DMS114 treated with DMSO at 0.1 percent for 48 hours (cell line): ENCODE measurements around the gene S100A7.
"Not testable (repeated sequence)": the region's sequence is repeated elsewhere in the genome, so short reads cannot be mapped to it uniquely, and the experiment has no call there.

ENCODE experiments used
- DNase-seq: peaks from one replicate; lab custom pipeline; 2025; ENCODE audit not compliant: unreplicated experiment; lab: John Stamatoyannopoulos, UW

S100A7 gene

GRCh38 chr1:153431928-153432327 is 28.5 kb downstream of the S100A7 start:
- no peak for DNase-seq

- DNase-seq: no peak
Measured at GRCh38 chr1:153431427-153431826, 29.0 kb downstream of the S100A7 start.

- no peak for DNase-seq
Measured at GRCh38 chr1:153431002-153431401, 29.4 kb downstream of the S100A7 start.

- DNase-seq: no peak
Measured at GRCh38 chr1:153430561-153430960, 29.9 kb downstream of the S100A7 start.

- no peak for DNase-seq
Measured at GRCh38 chr1:153430166-153430553, 30.3 kb downstream of the S100A7 start.

GRCh38 chr1:153429266-153430165 is 30.9 kb downstream of the S100A7 start:
- no peak for DNase-seq

GRCh38 chr1:153428791-153429190 is 31.7 kb downstream of the S100A7 start:
- DNase-seq: no peak

GRCh38 chr1:153428073-153428638 is 32.3 kb downstream of the S100A7 start:
- DNase-seq: no peak

GRCh38 chr1:153426809-153427208 is 33.6 kb downstream of the S100A7 start:
- DNase-seq: no peak

GRCh38 chr1:153422450-153423068 is 37.9 kb downstream of the S100A7 start:
- no peak for DNase-seq

- no peak for DNase-seq
Measured at GRCh38 chr1:153420306-153420705, 40.1 kb downstream of the S100A7 start.

- DNase-seq: not testable (repeated sequence)
Measured at GRCh38 chr1:153419436-153419793, 41.0 kb downstream of the S100A7 start.

- not testable (repeated sequence) for DNase-seq
Measured at GRCh38 chr1:153418758-153419435, 41.6 kb downstream of the S100A7 start.

GRCh38 chr1:153417136-153417888 is 43.1 kb downstream of the S100A7 start:
- no peak for DNase-seq

- DNase-seq: no peak
Measured at GRCh38 chr1:153415850-153416570, 44.4 kb downstream of the S100A7 start, which contains the start of gene S100A7A. Gene S100A7A, plus strand, starts transcription at chr1:153416520. Its CDS starts 1,563 bp downstream, at chr1:153418083.

- DNase-seq: not testable (repeated sequence)
Measured at GRCh38 chr1:153413961-153414360, 46.5 kb downstream of the S100A7 start.
